ENCODE measurements around the gene FRA10AC1.

GRCh38 chr10:93639791-93640190 lies 62.6 kb downstream of the FRA10AC1 start:
- TF ChIP-seq CTCF (IDR thresholded peaks at IDR 0.05 in 2 of 3, conservative IDR thresholded peaks at IDR 0.05 in 1 of 3; ENCODE audit: control insufficient read depth in 2 of 3, extremely low read depth in 1 of 3, insufficient read depth in 1 of 3, low read depth in 3 of 3, low read length in 3 of 3) (no peak), POLR2A (IDR thresholded peaks at IDR 0.05; ENCODE audit: low read depth, low read length) (no peak)
